SK-N-SH treated with all-trans-retinoic acid at 6 μM for 48 hours (cell line): ENCODE measurements around the gene KRTAP9-7.

Experiments
- ATAC-seq: fragments of 200-7000 bp; cut with Tn5 transposase; 3 replicates; pipeline ENCODE4 v1.9.1; 2020; ENCODE audit warnings: mild to moderate bottlenecking, moderate library complexity
- ARNTL ChIP-seq: fragments of 450-650 bp; formaldehyde crosslinking; IDR thresholded peaks from 2 replicates; pipeline ENCODE4 v1.5.0; 2020; ENCODE audit warnings: low read depth, mild to moderate bottlenecking, moderate library complexity, borderline replicate concordance
- BACH2 ChIP-seq: fragments of 250-450 bp; sonication (Bioruptor Pico); IDR thresholded peaks from 2 replicates; pipeline ENCODE4 v1.9.0; 2021; ENCODE audit warnings: mild to moderate bottlenecking, borderline replicate concordance
- CREB5 ChIP-seq: fragments of 250-450 bp; sonication (Bioruptor Pico); IDR thresholded peaks from 2 replicates; pipeline ENCODE4 v1.5.1; 2020; ENCODE audit warnings: low read depth, mild to moderate bottlenecking, moderate library complexity
- CSDC2 ChIP-seq: fragments of 250-450 bp; sonication (Bioruptor Pico); IDR thresholded peaks from 2 replicates; pipeline ENCODE4 v1.5.0; 2020; ENCODE audit warnings: mild to moderate bottlenecking, moderate library complexity
- CSRNP3 ChIP-seq: fragments of 250-450 bp; sonication (Bioruptor Pico); IDR thresholded peaks from 2 replicates; pipeline ENCODE4 v1.5.1; 2021; ENCODE audit warnings: mild to moderate bottlenecking, moderate library complexity
- ESRRG ChIP-seq: fragments of 250-450 bp; sonication (Bioruptor Pico); IDR thresholded peaks from 2 replicates; pipeline ENCODE4 v1.6.1; 2021; ENCODE audit warnings: mild to moderate bottlenecking
- GLIS3 ChIP-seq: fragments of 250-450 bp; sonication (Bioruptor Pico); IDR thresholded peaks from 2 replicates; pipeline ENCODE4 v1.5.0; 2020; ENCODE audit warnings: mild to moderate bottlenecking, moderate library complexity
- ISL1 ChIP-seq: fragments of 250-450 bp; sonication (Bioruptor Pico); IDR thresholded peaks from 2 replicates; pipeline ENCODE4 v2.1.2; 2022; ENCODE audit warnings: mild to moderate bottlenecking, moderate library complexity
- OSR1 ChIP-seq: fragments of 250-450 bp; sonication (Bioruptor Pico); IDR thresholded peaks from 2 replicates; pipeline ENCODE4 v1.8.0; 2022; ENCODE audit warnings: moderate library complexity, mild to moderate bottlenecking, inconsistent platforms
- PATZ1 ChIP-seq: fragments of 250-450 bp; sonication (Bioruptor Pico); IDR thresholded peaks from 2 replicates; pipeline ENCODE4 v1.8.0; 2020; ENCODE audit warnings: mild to moderate bottlenecking, moderate library complexity, borderline replicate concordance
- POU6F1 ChIP-seq: fragments of 250-450 bp; sonication (Bioruptor Pico); IDR thresholded peaks from 2 replicates; pipeline ENCODE4 v1.8.0; 2021; ENCODE audit warnings: low read depth, mild to moderate bottlenecking, moderate library complexity, borderline replicate concordance
- PPARA ChIP-seq: fragments of 250-450 bp; sonication (Bioruptor Pico); IDR thresholded peaks from 2 replicates; pipeline ENCODE4 v1.5.0; 2020; ENCODE audit warnings: mild to moderate bottlenecking, borderline replicate concordance
- RARB ChIP-seq: fragments of 250-450 bp; sonication (Bioruptor Pico); IDR thresholded peaks from 2 replicates; pipeline ENCODE4 v1.8.0; 2021; ENCODE audit warnings: mild to moderate bottlenecking, moderate library complexity
- SNAI2 ChIP-seq: fragments of 250-450 bp; sonication (Bioruptor Pico); IDR thresholded peaks from 2 replicates; pipeline ENCODE4 v1.5.0; 2020; ENCODE audit warnings: mild to moderate bottlenecking, moderate library complexity
- TCF4 ChIP-seq: fragments of 250-450 bp; sonication (Bioruptor Pico); IDR thresholded peaks from 2 replicates; pipeline ENCODE4 v1.8.0; 2021; ENCODE audit warnings: mild to moderate bottlenecking, moderate library complexity, borderline replicate concordance
- TOX ChIP-seq: fragments of 250-450 bp; sonication (Bioruptor Pico); IDR thresholded peaks from 2 replicates; pipeline ENCODE4 v1.8.0; 2021; ENCODE audit warnings: mild to moderate bottlenecking, moderate library complexity, borderline replicate concordance
- ZC3H10 ChIP-seq: fragments of 250-450 bp; sonication (Bioruptor Pico); IDR thresholded peaks from 2 replicates; pipeline ENCODE4 v1.5.1; 2021; ENCODE audit warnings: mild to moderate bottlenecking, moderate library complexity
- ZFP3 ChIP-seq: fragments of 250-450 bp; sonication (Bioruptor Pico); IDR thresholded peaks from 2 replicates; pipeline ENCODE4 v1.5.0; 2020; ENCODE audit warnings: mild to moderate bottlenecking, moderate library complexity
- ZFP30 ChIP-seq: fragments of 450-650 bp; formaldehyde crosslinking; IDR thresholded peaks from 2 replicates; pipeline ENCODE4 v1.5.0; 2022; ENCODE audit warnings: mild to moderate bottlenecking, moderate library complexity
- ZNF70 ChIP-seq: fragments of 450-650 bp; formaldehyde crosslinking; IDR thresholded peaks from 2 replicates; pipeline ENCODE4 v1.5.0; 2020; ENCODE audit warnings: mild to moderate bottlenecking, moderate library complexity
- ZNF8 ChIP-seq: fragments of 450-650 bp; formaldehyde crosslinking; IDR thresholded peaks from 2 replicates; pipeline ENCODE4 v1.5.0; 2020; ENCODE audit warnings: mild to moderate bottlenecking, moderate library complexity
- TF ChIP-seq, protein P1 (sequence below): fragments of 250-450 bp; sonication (Bioruptor Pico); IDR thresholded peaks from 2 replicates; pipeline ENCODE4 v1.5.0; 2020; ENCODE audit warnings: mild to moderate bottlenecking, moderate library complexity

Gene KRTAP9-7

DNA sequence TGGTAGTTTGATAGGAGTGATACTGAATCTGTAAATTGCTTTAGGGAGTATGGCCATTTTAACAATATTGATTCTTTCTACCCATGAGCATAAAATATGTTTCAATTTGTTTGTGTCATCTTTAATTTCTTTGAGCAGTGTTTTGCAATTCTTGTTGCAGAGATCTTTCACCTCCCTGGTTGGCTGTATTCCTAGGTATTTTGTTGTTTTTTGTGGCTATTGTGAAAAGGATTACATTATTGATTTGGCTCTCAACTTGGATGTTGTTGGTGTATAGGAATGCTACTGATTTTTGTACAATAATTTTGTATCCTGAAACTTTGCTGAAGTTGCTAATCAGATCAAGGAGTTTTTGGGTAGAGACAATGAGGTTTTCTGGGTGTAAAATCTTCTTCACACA, 17.1 kb upstream of the KRTAP9-7 start:
- no peak for ATAC-seq
- TF ChIP-seq PATZ1 (CRISPR knock-in tag) (no peak), CSRNP3 (CRISPR knock-in tag) (no peak), ZFP3 (CRISPR knock-in tag) (no peak), ZFP30 (CRISPR knock-in tag) (no peak), SNAI2 (no peak), ZNF70 (CRISPR knock-in tag) (no peak), GLIS3 (CRISPR knock-in tag) (no peak), ESRRG (CRISPR knock-in tag) (no peak), CREB5 (no peak), ZNF8 (CRISPR knock-in tag) (no peak), ZC3H10 (CRISPR knock-in tag) (no peak), BACH2 (CRISPR knock-in tag) (no peak), OSR1 (CRISPR knock-in tag) (no peak), TCF4 (no peak), PPARA (CRISPR knock-in tag) (no peak), POU6F1 (CRISPR knock-in tag) (no peak), CSDC2 (no peak), ISL1 (no peak), RARB (CRISPR knock-in tag) (no peak)
- TF ChIP-seq, protein P1, sequence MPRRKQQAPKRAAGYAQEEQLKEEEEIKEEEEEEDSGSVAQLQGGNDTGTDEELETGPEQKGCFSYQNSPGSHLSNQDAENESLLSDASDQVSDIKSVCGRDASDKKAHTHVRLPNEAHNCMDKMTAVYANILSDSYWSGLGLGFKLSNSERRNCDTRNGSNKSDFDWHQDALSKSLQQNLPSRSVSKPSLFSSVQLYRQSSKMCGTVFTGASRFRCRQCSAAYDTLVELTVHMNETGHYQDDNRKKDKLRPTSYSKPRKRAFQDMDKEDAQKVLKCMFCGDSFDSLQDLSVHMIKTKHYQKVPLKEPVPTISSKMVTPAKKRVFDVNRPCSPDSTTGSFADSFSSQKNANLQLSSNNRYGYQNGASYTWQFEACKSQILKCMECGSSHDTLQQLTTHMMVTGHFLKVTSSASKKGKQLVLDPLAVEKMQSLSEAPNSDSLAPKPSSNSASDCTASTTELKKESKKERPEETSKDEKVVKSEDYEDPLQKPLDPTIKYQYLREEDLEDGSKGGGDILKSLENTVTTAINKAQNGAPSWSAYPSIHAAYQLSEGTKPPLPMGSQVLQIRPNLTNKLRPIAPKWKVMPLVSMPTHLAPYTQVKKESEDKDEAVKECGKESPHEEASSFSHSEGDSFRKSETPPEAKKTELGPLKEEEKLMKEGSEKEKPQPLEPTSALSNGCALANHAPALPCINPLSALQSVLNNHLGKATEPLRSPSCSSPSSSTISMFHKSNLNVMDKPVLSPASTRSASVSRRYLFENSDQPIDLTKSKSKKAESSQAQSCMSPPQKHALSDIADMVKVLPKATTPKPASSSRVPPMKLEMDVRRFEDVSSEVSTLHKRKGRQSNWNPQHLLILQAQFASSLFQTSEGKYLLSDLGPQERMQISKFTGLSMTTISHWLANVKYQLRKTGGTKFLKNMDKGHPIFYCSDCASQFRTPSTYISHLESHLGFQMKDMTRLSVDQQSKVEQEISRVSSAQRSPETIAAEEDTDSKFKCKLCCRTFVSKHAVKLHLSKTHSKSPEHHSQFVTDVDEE (CRISPR knock-in tag) = no peak

GRCh38 chr17:41263212-41263611, 12.3 kb upstream of the KRTAP9-7 start:
- ATAC-seq = no peak
- no peak for TF ChIP-seq ARNTL
- no peak for TF ChIP-seq RARB (CRISPR knock-in tag)
- no peak for TF ChIP-seq TOX
- no peak for TF ChIP-seq ZFP30 (CRISPR knock-in tag)
- TF ChIP-seq PATZ1 (CRISPR knock-in tag) = no peak
- TF ChIP-seq ESRRG (CRISPR knock-in tag) = no peak
- no peak for TF ChIP-seq ZNF8 (CRISPR knock-in tag)
- TF ChIP-seq SNAI2 = no peak
- no peak for TF ChIP-seq BACH2 (CRISPR knock-in tag)
- no peak for TF ChIP-seq ZFP3 (CRISPR knock-in tag)
- TF ChIP-seq CREB5 = no peak
- no peak for TF ChIP-seq OSR1 (CRISPR knock-in tag)
